GM23248 (cell line): ENCODE data around the gene NHSL2. TPM values are rescaled to one million over a fixed set of nuclear protein-coding genes. Genes with fewer than 3 reads are reported as not detected.

Experiments
- DNase-seq: peaks from one replicate; pipeline ENCODE4 v3.0.0-alpha.2; 2015
- H2AFZ ChIP-seq: fragments of 200-600 bp; sonication (generic); 2 replicates; pipeline ENCODE4 v1.6.1; 2016; ENCODE audit warnings: antibody characterized with exemption
- H3F3A ChIP-seq: fragments of 200-600 bp; sonication (generic); 2 replicates; pipeline ENCODE4 v1.6.1; 2016; ENCODE audit warnings: mild to moderate bottlenecking, antibody characterized with exemption, mixed run types; ENCODE audit not compliant: insufficient read depth
- H3K27ac ChIP-seq: fragments of 200-600 bp; sonication (generic); 2 replicates; pipeline ENCODE4 v1.5.1; 2016; ENCODE audit warnings: mild to moderate bottlenecking
- H3K27me3 ChIP-seq: fragments of 200-600 bp; sonication (generic); replicated peaks from 2 replicates; pipeline ENCODE4 v1.6.1; 2016; ENCODE audit warnings: mild to moderate bottlenecking; ENCODE audit not compliant: insufficient read depth
- H3K36me3 ChIP-seq: fragments of 200-600 bp; sonication (generic); 2 replicates; pipeline ENCODE4 v1.6.1; 2016; ENCODE audit warnings: low read depth, mild to moderate bottlenecking
- H3K4me1 ChIP-seq: fragments of 200-600 bp; sonication (generic); 2 replicates; pipeline ENCODE4 v1.6.1; 2016; ENCODE audit warnings: mild to moderate bottlenecking; ENCODE audit not compliant: insufficient read depth
- H3K4me2 ChIP-seq: fragments of 200-600 bp; sonication (generic); one replicate; pipeline ENCODE4 v1.6.1; 2016; ENCODE audit warnings: mild to moderate bottlenecking; ENCODE audit not compliant: unreplicated experiment
- H3K4me3 ChIP-seq: fragments of 200-600 bp; sonication (generic); 2 replicates; pipeline ENCODE4 v1.5.1; 2016; ENCODE audit warnings: mild to moderate bottlenecking
- H3K79me2 ChIP-seq: fragments of 200-600 bp; sonication (generic); 2 replicates; pipeline ENCODE4 v1.6.1; 2016; ENCODE audit warnings: mild to moderate bottlenecking; ENCODE audit not compliant: insufficient read depth
- H3K9ac ChIP-seq: fragments of 200-600 bp; sonication (generic); 2 replicates; pipeline ENCODE4 v1.6.1; 2016; ENCODE audit warnings: mild to moderate bottlenecking
- H3K9me2 ChIP-seq: fragments of 200-600 bp; sonication (generic); 2 replicates; pipeline ENCODE4 v1.6.1; 2016; ENCODE audit warnings: mixed run types, mild to moderate bottlenecking, moderate library complexity; ENCODE audit not compliant: insufficient read depth
- H3K9me3 ChIP-seq: fragments of 200-600 bp; sonication (generic); one replicate; pipeline ENCODE4 v1.6.1; 2017; ENCODE audit warnings: low read depth
- H4K20me1 ChIP-seq: fragments of 200-600 bp; sonication (generic); 2 replicates; pipeline ENCODE4 v1.6.0; 2016; ENCODE audit not compliant: insufficient read depth
- EZH2 ChIP-seq: fragments of 200-600 bp; sonication (generic); IDR thresholded peaks from 2 replicates; pipeline ENCODE4 v1.6.1; 2018; ENCODE audit warnings: antibody characterized with exemption, mild to moderate bottlenecking; ENCODE audit not compliant: insufficient read depth, poor library complexity, severe bottlenecking
- EZH2phosphoT487 ChIP-seq: fragments of 200-600 bp; sonication (generic); IDR thresholded peaks from 2 replicates; pipeline ENCODE4 v1.6.1; 2018; ENCODE audit warnings: antibody characterized with exemption, moderate library complexity, mild to moderate bottlenecking, low read depth; ENCODE audit not compliant: insufficient read depth
- WGBS, 2 experiments: methylation state at CpG; one replicate each; pipeline ENCODE4 v1.1.6; 2015 to 2017; ENCODE audit warnings: low lambda C conversion rate in 2 of 2, low coverage in 1 of 2; ENCODE audit errors: missing lambda C conversion rate in 2 of 2; 5-methylcytosine and 5-hydroxymethylcytosine counted together
- in situ Hi-C: fragments of 300-500 bp; cut with MboI; formaldehyde crosslinking; loops from 2 replicates; pipeline ENCODE4 v1.15.0; 2020
- polyA plus RNA-seq: library from polyadenylated mRNA; unstranded; fragments of >200 nt; fragmentation: Nextera tagmentation; extraction: Ambion mirVana; gene quantifications from 2 replicates; pipeline ENCODE4 v1.2.1, GENCODE V29; 2016
- total RNA-seq: library from RNA; depleted of rRNA; stranded (reverse); fragments of >200 nt; shearing (Covaris generic); gene quantifications from 2 replicates; pipeline ENCODE4 v1.2.3, GENCODE V29; 2014

NHSL2 gene
- total and polyA plus RNA-seq, 2 experiments from 2014 or later = 3.2 to 6.5 TPM

DNA sequence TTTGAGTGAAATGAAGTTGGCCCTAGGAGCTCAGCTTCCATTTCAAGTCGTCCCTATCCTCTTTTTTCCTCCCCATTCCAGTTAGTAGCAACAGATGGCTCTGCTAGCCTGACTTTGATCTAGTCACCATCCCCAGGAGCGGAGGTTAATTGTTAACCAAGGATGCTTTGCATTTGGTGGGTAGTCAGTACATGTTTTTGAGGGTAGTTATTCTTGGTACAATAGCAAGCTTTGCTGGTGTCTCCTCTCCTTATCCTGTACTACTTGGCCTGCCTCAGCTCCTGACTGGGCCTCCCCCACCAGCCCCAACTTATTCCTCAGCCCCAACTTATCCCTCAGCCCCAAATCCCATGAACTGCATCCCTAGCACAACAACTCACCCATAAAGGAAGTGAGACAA lies 235.9 kb downstream of the NHSL2 start:
- H2AFZ ChIP-seq = no peak overlapping the region
- H3K27ac ChIP-seq = no peak overlapping the region
- no peaks in the 10 kb centered on the region for H3K27me3 ChIP-seq
- no peaks in the 10 kb centered on the region for H3K36me3 ChIP-seq
- no peak overlapping the region for H3K4me3 ChIP-seq
- no peak overlapping the region for H3K9ac ChIP-seq
- no peaks in the 10 kb centered on the region for H3K79me2 ChIP-seq
- no peak for DNase-seq
- H3K4me2 ChIP-seq = no peak overlapping the region
- TF ChIP-seq EZH2phosphoT487 (no peak), EZH2 (no peak)
- in situ Hi-C loops = no loop called here
- no peaks in the 10 kb centered on the region for H4K20me1 ChIP-seq
- no peaks in the 10 kb centered on the region for H3K4me1 ChIP-seq
- H3K9me2 ChIP-seq = no peaks in the 10 kb centered on the region
- WGBS, 2 experiments = 89 to 94% methylated on average over 2 of the region's 2 CpGs
- H3F3A ChIP-seq = no peaks in the 10 kb centered on the region
- no peaks in the 10 kb centered on the region for H3K9me3 ChIP-seq

DNA sequence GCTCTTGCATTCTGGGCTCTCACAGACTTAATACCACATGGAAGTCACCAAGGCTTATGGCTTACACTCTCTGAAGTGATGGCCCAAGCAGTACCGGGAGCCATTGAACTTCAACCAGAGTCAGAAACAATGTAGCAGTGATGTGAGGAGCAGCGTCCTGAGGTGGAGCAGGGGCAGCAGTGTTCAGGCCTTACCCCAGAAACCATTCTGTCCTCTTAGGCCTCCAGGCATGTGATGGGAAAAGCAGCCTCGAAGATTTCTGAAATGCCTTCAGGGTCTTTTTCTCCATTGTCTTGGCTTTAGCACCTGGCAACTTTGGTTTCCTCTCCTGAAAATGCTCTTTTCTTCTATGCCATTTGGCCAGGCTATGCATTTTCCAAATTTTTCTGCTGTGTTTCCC lies 248.1 kb downstream of the NHSL2 start:
- no peak for DNase-seq
- WGBS, 2 experiments = 77 to 95% methylated on average over 2 to 3 of the region's 3 CpGs
- in situ Hi-C loops = no loop called here
- no peak for TF ChIP-seq EZH2phosphoT487
- no peak for TF ChIP-seq EZH2
- Histone ChIP-seq H3K4me2 (no peak overlapping the region), H3K36me3 (no peaks in the 10 kb centered on the region), H3K79me2 (no peaks in the 10 kb centered on the region), H3K9ac (no peak overlapping the region), H4K20me1 (no peaks in the 10 kb centered on the region), H3K27me3 (no peaks in the 10 kb centered on the region), H3K27ac (no peak overlapping the region), H3K4me1 (no peaks in the 10 kb centered on the region), H3F3A (no peaks in the 10 kb centered on the region), H2AFZ (no peak overlapping the region), H3K9me2 (no peaks in the 10 kb centered on the region), H3K9me3 (no peaks in the 10 kb centered on the region), H3K4me3 (no peak overlapping the region)

GRCh38 chrX:72159769-72160168 lies 249.1 kb downstream of the NHSL2 start:
- no peaks in the 10 kb centered on the region for H3K79me2 ChIP-seq
- DNase-seq = no peak
- H3F3A ChIP-seq = no peaks in the 10 kb centered on the region
- H3K27ac ChIP-seq = no peak overlapping the region
- H3K9me2 ChIP-seq = no peaks in the 10 kb centered on the region
- H3K36me3 ChIP-seq = no peaks in the 10 kb centered on the region
- H3K4me1 ChIP-seq = no peaks in the 10 kb centered on the region
- H4K20me1 ChIP-seq = no peaks in the 10 kb centered on the region
- no peak overlapping the region for H3K4me3 ChIP-seq
- H3K9me3 ChIP-seq = no peaks in the 10 kb centered on the region
- no peak for TF ChIP-seq EZH2
- no peak for TF ChIP-seq EZH2phosphoT487
- H3K27me3 ChIP-seq = no peaks in the 10 kb centered on the region
- H3K4me2 ChIP-seq = no peak overlapping the region
- H3K9ac ChIP-seq = no peak overlapping the region
- in situ Hi-C loops = no loop called here
- no peak overlapping the region for H2AFZ ChIP-seq
- WGBS, 2 experiments = 69% methylated on average over 10 of the region's 10 CpGs

- Histone ChIP-seq H2AFZ (no peak overlapping the region), H3K9me2 (no peaks in the 10 kb centered on the region), H3K4me2 (no peak overlapping the region), H3K4me3 (no peak overlapping the region), H4K20me1 (no peaks in the 10 kb centered on the region), H3K27ac (no peak overlapping the region), H3K9ac (no peak overlapping the region), H3F3A (no peaks in the 10 kb centered on the region), H3K27me3 (no peaks in the 10 kb centered on the region), H3K4me1 (no peaks in the 10 kb centered on the region), H3K9me3 (no peaks in the 10 kb centered on the region), H3K36me3 (no peaks in the 10 kb centered on the region), H3K79me2 (no peaks in the 10 kb centered on the region)
- in situ Hi-C loops = no loop called here
- 30 to 35% methylated on average over 4 of the region's 4 CpGs for WGBS, 2 experiments
- DNase-seq = no peak
- no peak for TF ChIP-seq EZH2phosphoT487
- no peak for TF ChIP-seq EZH2
Measured at GRCh38 chrX:72165551-72165950, 254.9 kb downstream of the NHSL2 start.
